GM23248 (cell line): ENCODE measurements around the gene ST3GAL2.

Source experiments
- EZH2 ChIP-seq: fragments of 200-600 bp; sonication (generic); IDR thresholded peaks from 2 replicates; pipeline ENCODE4 v1.6.1; 2018; ENCODE audit warnings: antibody characterized with exemption, mild to moderate bottlenecking; ENCODE audit not compliant: insufficient read depth, poor library complexity, severe bottlenecking
- EZH2phosphoT487 ChIP-seq: fragments of 200-600 bp; sonication (generic); IDR thresholded peaks from 2 replicates; pipeline ENCODE4 v1.6.1; 2018; ENCODE audit warnings: antibody characterized with exemption, moderate library complexity, mild to moderate bottlenecking, low read depth; ENCODE audit not compliant: insufficient read depth

DNA sequence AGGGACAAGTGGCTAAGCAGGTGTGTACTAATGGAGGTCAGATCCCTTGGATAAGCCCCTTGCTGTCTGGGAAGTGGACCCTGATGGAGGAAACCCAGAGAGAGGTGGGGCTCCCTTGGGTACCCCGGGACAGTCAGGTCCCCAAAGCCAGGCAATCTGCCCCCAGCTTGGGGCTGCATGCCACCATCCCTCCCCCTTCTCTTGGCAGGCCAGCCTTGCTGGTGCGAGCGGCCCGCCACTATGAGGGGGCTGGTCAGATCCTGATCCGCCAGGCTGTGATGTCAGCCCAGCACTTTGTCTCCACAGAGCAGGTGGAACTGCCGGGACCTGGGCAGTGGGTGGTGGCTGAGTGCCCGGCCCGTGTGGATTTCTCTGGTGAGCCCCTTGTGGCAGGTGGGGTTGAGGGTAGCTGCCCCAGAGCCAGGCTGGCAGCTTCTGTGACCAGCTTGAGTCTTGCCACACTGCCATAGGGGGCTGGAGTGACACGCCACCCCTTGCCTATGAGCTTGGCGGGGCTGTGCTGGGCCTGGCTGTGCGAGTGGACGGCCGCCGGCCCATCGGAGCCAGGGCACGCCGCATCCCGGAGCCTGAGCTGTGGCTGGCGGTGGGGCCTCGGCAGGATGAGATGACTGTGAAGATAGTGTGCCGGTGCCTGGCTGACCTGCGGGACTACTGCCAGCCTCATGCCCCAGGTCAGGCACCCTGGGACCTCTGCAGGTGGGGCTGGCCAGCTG is 35.6 kb upstream of the ST3GAL2 start:
- TF ChIP-seq EZH2phosphoT487, result no peak
- TF ChIP-seq EZH2, result no peak
